Sigmoid colon (tissue), 7 donors: ENCODE results near the gene PLEKHO2. TPM values are rescaled to one million over a fixed set of nuclear protein-coding genes. Genes with fewer than 3 reads are reported as not detected.
"Not testable (repeated sequence)": the region's sequence is repeated elsewhere in the genome, so short reads cannot be mapped to it uniquely, and the experiment has no call there.

Source experiments
- DNase-seq: peaks from one replicate; pipeline ENCODE4 v3.0.0-alpha.2; 2019
- H3K27ac ChIP-seq, 4 donors: fragments of 200-600 bp; sonication (generic); one replicate each; pipeline ENCODE4 v1.5.1; 2016 to 2019; ENCODE audit warnings: mild to moderate bottlenecking in 1 of 4
- H3K27me3 ChIP-seq, 3 donors: fragments of 200-600 bp; sonication (generic); one replicate each; pipeline ENCODE4 v1.5.1; 2019; ENCODE audit warnings: mild to moderate bottlenecking in 1 of 3
- H3K36me3 ChIP-seq, 4 donors: fragments of 200-600 bp; sonication (generic); one replicate each; pipeline ENCODE4 v1.5.1; 2016 to 2019
- H3K4me1 ChIP-seq, 4 donors: fragments of 200-600 bp; sonication (generic); one replicate each; pipeline ENCODE4 v1.5.1; 2017 to 2019
- H3K4me3 ChIP-seq, 4 donors: fragments of 200-600 bp; sonication (generic); one replicate each; pipeline ENCODE4 v1.5.1; 2017 to 2019; ENCODE audit warnings: mild to moderate bottlenecking in 2 of 4, moderate library complexity in 1 of 4
- H3K9me3 ChIP-seq, 4 donors: fragments of 200-600 bp in 3 of 4; sonication (generic) in 3 of 4; one replicate each; pipeline versions ENCODE4 v1.5.1 to v1.6.1; 2013 to 2019
- EP300 ChIP-seq, 4 donors: sonication (generic); formaldehyde crosslinking; IDR thresholded peaks; one replicate each; pipeline ENCODE4 v1.6.1; 2017; ENCODE audit warnings: antibody characterized with exemption in 4 of 4
- POLR2A ChIP-seq, 2 donors: fragments of 450-650 bp; IDR thresholded peaks; one replicate each; pipeline ENCODE4 v1.6.1; 2016; ENCODE audit warnings: antibody characterized with exemption in 2 of 2, mild to moderate bottlenecking in 2 of 2, moderate library complexity in 2 of 2
- POLR2AphosphoS5 ChIP-seq, 4 donors: sonication (generic); formaldehyde crosslinking; IDR thresholded peaks; one replicate each; pipeline ENCODE4 v1.6.1; 2017; ENCODE audit warnings: antibody characterized with exemption in 4 of 4
- WGBS, 2 donors: extraction: QIAGEN DNeasy Blood & Tissue Kit; methylation state at CpG; one replicate each; pipeline ENCODE4 v1.1.7; 2013; 5-methylcytosine and 5-hydroxymethylcytosine counted together
- intact Hi-C: fragments of 100-400 bp; cut with DNase I; formaldehyde crosslinking; loops from one replicate; pipeline ENCODE4 v1.15.1; 2023
- polyA plus RNA-seq, 3 donors: library from polyadenylated mRNA; stranded (reverse); fragments of 200-250 nt; gene quantifications; one replicate each; pipeline ENCODE4 v1.2.3, GENCODE V29; 2013
- total RNA-seq, 4 donors: library from RNA; depleted of rRNA; stranded (reverse); fragments of >200 nt; gene quantifications; one replicate each; pipeline ENCODE4 v1.1.0, GENCODE V29; 2016
- TF ChIP-seq, protein P1 (sequence below), 4 experiments: fragments of 450-650 bp in 3 of 4; fragments of 200-600 bp in 1 of 4; IDR thresholded peaks; one replicate each; pipeline ENCODE4 v1.5.1; 2016 to 2019; ENCODE audit warnings: antibody characterized with exemption in 4 of 4, mild to moderate bottlenecking in 3 of 4, moderate library complexity in 2 of 4
- donor health status: healthy with polysubstance abuse.
- donor health status: Bipolar disorder and iron deficiency.
- donor health status: healthy.

The PLEKHO2 gene
- total and polyA plus RNA-seq, 7 donors: 11.4 to 43.4 (median 20.1) TPM

DNA sequence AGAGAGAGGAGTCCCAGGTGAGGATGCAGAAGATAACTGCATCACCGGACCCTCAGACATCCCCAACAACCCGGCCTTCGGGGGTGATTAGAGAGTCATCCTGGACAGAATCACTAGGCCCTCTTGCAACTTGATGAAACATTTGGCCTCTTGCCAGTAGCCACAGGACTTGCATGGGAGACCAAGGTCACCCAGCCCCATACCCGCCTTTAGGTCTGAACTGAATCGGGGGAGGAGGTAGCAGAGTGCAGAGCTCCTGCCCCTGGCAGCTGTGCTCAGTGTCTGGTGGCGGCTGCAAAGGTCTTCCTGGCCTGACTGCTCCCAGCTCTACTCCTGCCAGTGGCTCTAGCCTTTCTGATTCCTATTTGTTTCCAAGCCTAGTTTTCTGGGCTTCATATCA is 28.6 kb upstream of the PLEKHO2 start:
- H3K36me3 ChIP-seq: no peaks in the 10 kb centered on the region
- DNase-seq: no peak
- WGBS, 2 donors: 82 to 86% methylated on average over 6 of the region's 6 CpGs
- peaks cover 0 to 26% (median 22%) of the 10 kb centered on the region in 4 donors for H3K4me1 ChIP-seq
- H3K9me3 ChIP-seq: no peaks in the 10 kb centered on the region
- TF ChIP-seq, protein P1, sequence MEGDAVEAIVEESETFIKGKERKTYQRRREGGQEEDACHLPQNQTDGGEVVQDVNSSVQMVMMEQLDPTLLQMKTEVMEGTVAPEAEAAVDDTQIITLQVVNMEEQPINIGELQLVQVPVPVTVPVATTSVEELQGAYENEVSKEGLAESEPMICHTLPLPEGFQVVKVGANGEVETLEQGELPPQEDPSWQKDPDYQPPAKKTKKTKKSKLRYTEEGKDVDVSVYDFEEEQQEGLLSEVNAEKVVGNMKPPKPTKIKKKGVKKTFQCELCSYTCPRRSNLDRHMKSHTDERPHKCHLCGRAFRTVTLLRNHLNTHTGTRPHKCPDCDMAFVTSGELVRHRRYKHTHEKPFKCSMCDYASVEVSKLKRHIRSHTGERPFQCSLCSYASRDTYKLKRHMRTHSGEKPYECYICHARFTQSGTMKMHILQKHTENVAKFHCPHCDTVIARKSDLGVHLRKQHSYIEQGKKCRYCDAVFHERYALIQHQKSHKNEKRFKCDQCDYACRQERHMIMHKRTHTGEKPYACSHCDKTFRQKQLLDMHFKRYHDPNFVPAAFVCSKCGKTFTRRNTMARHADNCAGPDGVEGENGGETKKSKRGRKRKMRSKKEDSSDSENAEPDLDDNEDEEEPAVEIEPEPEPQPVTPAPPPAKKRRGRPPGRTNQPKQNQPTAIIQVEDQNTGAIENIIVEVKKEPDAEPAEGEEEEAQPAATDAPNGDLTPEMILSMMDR (IDR thresholded peaks at IDR 0.05): no peak
- TF ChIP-seq POLR2AphosphoS5 (IDR thresholded peaks at IDR 0.05) (no peak), EP300 (IDR thresholded peaks at IDR 0.05) (no peak), POLR2A (IDR thresholded peaks at IDR 0.05) (no peak)
- no peak overlapping the region for H3K4me3 ChIP-seq
- no peak overlapping the region for H3K27ac ChIP-seq
- H3K27me3 ChIP-seq: no peaks in the 10 kb centered on the region
- intact Hi-C loops: no loop called here

DNA sequence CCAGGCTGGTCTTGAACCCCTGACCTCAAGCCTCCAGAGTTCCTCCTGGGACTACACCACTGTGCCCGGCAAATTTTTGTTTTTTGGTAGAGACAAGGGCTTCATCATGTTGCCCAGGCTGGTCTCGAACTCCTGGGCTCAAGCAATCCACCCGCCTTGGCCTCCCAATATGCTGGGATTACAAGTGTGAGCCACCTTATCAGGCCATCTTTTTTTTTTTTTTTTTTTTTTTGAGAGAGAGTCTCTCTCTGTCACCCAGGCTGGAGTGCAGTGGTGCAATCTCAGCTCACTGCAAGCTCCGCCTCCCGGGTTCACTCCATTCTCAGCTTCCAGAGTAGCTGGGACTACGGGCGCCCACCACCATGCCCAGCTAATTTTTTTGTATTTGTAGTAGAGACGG is 27.4 kb upstream of the PLEKHO2 start:
- 96 to 97% methylated on average over 8 of the region's 8 CpGs for WGBS, 2 donors
- intact Hi-C loops: not testable (repeated sequence)

DNA sequence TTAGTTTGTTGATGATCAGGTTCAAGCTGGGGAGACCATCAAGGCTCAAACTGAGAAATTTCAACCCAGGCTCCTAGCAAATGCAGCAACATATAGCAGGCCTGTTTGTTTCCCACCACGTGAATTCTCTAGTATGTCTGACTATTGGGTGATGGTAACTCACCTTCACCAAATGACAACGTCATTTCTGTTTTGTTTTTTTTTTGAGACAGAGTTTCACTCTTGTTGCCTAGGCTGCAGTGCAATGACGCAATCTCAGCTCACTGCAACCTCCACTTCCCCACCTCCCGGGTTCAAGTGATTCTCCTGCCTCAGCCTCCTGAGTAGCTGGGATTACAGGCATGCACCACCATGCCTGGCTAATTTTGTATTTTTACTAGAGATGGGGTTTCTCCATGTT is 26.8 kb upstream of the PLEKHO2 start:
- H3K4me3 ChIP-seq, H3K36me3 ChIP-seq, H3K27ac ChIP-seq, DNase-seq, H3K4me1 ChIP-seq, H3K27me3 ChIP-seq, H3K9me3 ChIP-seq, intact Hi-C loops: not testable (repeated sequence)
- WGBS, 2 donors: 80 to 81% methylated on average over 4 of the region's 4 CpGs

More for the DNA sequence above, 27.4 kb upstream of the PLEKHO2 start:
- DNase-seq, H3K36me3 ChIP-seq, H3K4me3 ChIP-seq, H3K9me3 ChIP-seq, H3K27ac ChIP-seq, H3K27me3 ChIP-seq: not testable (repeated sequence)
- H3K4me1 ChIP-seq: peaks cover 0 to 14% (median 13%) of the 10 kb centered on the region in 4 donors

DNA sequence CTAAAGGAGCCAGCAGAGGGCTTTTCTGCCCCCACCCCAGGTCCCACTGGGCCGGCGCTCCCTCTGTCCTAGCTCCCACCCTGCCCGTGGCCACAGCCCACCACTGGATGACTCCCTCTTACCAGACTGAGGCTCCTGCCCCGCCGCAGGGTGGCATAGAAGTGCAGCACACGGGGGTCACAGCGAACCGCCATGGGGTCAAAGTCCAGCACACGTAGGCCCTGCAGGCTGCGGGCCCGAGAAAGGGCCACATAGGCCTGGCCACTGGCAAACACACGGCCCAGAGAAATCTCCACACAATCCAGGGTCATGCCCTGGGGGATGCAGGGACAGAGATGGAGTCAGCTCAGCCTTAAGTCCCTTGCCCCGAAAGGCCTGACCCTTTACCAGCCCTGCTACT is 25.3 kb upstream of the PLEKHO2 start:
- H3K4me1 ChIP-seq: no peaks in the 10 kb centered on the region
- no peaks in the 10 kb centered on the region for H3K9me3 ChIP-seq
- no peak overlapping the region for H3K4me3 ChIP-seq
- H3K27me3 ChIP-seq: no peaks in the 10 kb centered on the region
- no peak for DNase-seq
- intact Hi-C loops: no loop called here
- TF ChIP-seq POLR2A (IDR thresholded peaks at IDR 0.05) (no peak), EP300 (IDR thresholded peaks at IDR 0.05) (no peak), POLR2AphosphoS5 (IDR thresholded peaks at IDR 0.05) (no peak)
- TF ChIP-seq, protein P1 (IDR thresholded peaks at IDR 0.05): no peak
- no peak overlapping the region for H3K27ac ChIP-seq
- H3K36me3 ChIP-seq: no peaks in the 10 kb centered on the region
- 76 to 90% methylated on average over 13 of the region's 13 CpGs for WGBS, 2 donors

DNA sequence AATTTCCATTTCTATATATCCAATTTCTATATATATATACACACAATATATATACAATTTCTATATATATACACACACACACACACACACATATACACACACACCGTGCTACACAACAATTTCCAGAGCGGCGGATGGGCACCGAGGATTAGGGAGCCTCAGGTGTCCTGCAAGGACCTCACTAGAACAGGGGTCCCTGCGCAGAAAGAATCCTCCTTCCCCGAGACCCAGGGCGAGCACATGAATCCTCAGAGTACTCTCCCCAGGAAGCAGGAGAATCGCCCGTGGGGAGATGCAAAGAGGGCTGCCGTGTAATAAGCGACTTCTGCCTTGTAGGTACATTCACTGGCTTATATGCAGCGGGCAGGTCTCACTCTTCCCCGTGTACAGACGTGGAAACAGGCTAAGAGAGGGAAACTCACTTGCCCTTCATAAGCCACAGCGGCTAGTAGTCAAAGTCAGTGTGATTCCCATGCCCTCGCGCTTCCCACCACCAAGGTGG is 16.7 kb upstream of the PLEKHO2 start:
- 1 to 2% methylated on average over 17 of the region's 17 CpGs for WGBS, 2 donors
- Histone ChIP-seq H3K27ac (peak overlapping the region; percentile 71 to 82 (median 76)), H3K27me3 (no peaks in the 10 kb centered on the region), H3K36me3 (no peaks in the 10 kb centered on the region), H3K4me3 (peak overlapping the region; percentile 12 to 45 (median 40)), H3K4me1 (peaks cover 0 to 29% (median 23%) of the 10 kb centered on the region in 4 donors), H3K9me3 (no peaks in the 10 kb centered on the region)
- intact Hi-C loops: no loop called here
- DNase-seq: peak; percentile 50
- no peak for TF ChIP-seq POLR2AphosphoS5 (IDR thresholded peaks at IDR 0.05)
- no peak for TF ChIP-seq POLR2A (IDR thresholded peaks at IDR 0.05)
- no peak for TF ChIP-seq EP300 (IDR thresholded peaks at IDR 0.05)
- TF ChIP-seq, protein P1 (IDR thresholded peaks at IDR 0.05): no peak
